Right kidney (tissue), 9 donors: ENCODE data around the gene ENTPD6.
"Not testable (repeated sequence)": the region's sequence is repeated elsewhere in the genome, so short reads cannot be mapped to it uniquely, and the experiment has no call there.

Experiments used
- DNase-seq: peaks from one replicate; pipeline ENCODE4 v3.0.0-alpha.2; 2016
- long read RNA-seq, 8 donors: transcript quantifications; one replicate each; lab custom pipeline, GENCODE V29; 2026

The ENTPD6 gene
- long read RNA-seq, donor 1, partial matches to known transcripts = 0 of 5 reads
- long read RNA-seq, donor 1, other reads (novel, unspliced or antisense) = 0 of 5 reads
- long read RNA-seq, donor 2, partial matches to known transcripts = 0 of 3 reads
- long read RNA-seq, donor 2, other reads (novel, unspliced or antisense) = 0 of 3 reads
- long read RNA-seq, donor 3, partial matches to known transcripts = 0 of 1 reads
- long read RNA-seq, donor 3, other reads (novel, unspliced or antisense) = 0 of 1 reads
- long read RNA-seq, donor 4, partial matches to known transcripts = 8 of 13 reads
- long read RNA-seq, donor 4, other reads (novel, unspliced or antisense) = 0 of 13 reads
- long read RNA-seq, donor 5, partial matches to known transcripts = 0 of 6 reads
- long read RNA-seq, donor 5, other reads (novel, unspliced or antisense) = 0 of 6 reads
- long read RNA-seq, donor 6, partial matches to known transcripts = 5 of 5 reads
- long read RNA-seq, donor 6, other reads (novel, unspliced or antisense) = 0 of 5 reads
- long read RNA-seq, donor 7, partial matches to known transcripts = 9 of 15 reads
- long read RNA-seq, donor 7, other reads (novel, unspliced or antisense) = 0 of 15 reads
- long read RNA-seq, donor 8, partial matches to known transcripts = 0 of 4 reads
- long read RNA-seq, donor 8, other reads (novel, unspliced or antisense) = 0 of 4 reads

DNA sequence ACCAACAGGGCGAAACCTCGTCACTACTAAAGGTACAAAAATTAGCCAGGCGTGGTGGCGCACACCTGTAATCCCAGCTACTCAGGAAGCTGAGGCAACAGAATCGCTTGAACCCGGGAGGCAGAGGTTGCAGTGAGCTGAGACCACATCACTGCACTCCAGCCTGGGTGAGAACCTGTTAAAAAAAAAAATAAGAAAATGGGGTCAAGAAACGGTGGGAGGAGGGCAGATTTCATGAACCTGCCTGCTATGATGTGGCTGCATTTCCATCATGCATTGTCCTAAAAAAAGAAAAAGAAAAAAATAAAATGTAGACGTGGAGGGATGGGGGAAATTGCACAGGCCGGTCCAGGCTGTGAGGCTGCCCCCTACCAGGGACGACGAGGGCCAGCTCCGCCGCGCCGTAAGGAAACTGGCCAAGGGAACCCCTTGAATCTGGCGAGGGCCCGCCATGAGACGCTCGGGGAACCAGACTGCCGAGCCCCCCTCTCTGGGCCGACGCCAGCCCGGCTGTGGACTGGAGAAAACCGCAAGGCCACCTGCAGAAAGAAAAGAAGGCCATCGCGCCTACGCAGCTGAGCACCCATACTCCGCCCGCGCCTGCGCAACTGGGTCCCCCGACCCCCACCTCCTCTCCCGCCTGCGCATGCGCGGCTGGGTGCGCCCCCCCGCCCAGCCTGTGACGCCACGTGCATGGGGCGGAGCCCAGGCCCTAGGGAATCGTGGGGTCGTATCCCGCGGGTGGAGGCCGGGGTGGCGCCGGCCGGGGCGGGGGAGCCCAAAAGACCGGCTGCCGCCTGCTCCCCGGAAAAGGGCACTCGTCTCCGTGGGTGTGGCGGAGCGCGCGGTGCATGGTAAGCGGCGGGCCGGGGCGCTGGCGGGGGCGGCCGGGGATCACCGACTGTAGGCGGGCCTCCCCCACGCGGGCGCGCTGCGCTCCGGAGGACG is at the start of gene ENTPD6:
Gene ENTPD6, plus strand, starts transcription at position 699 of the 948 bp plus-strand sequence. CDS start 10,825 bp downstream, outside the sequence.
- DNase-seq = peak; percentile 95

GRCh38 chr20:25146976-25147375 is 48.5 kb upstream of the ENTPD6 start:
- DNase-seq = no peak

- no peak for DNase-seq
Measured at GRCh38 chr20:25147716-25148115, 47.8 kb upstream of the ENTPD6 start.

DNA sequence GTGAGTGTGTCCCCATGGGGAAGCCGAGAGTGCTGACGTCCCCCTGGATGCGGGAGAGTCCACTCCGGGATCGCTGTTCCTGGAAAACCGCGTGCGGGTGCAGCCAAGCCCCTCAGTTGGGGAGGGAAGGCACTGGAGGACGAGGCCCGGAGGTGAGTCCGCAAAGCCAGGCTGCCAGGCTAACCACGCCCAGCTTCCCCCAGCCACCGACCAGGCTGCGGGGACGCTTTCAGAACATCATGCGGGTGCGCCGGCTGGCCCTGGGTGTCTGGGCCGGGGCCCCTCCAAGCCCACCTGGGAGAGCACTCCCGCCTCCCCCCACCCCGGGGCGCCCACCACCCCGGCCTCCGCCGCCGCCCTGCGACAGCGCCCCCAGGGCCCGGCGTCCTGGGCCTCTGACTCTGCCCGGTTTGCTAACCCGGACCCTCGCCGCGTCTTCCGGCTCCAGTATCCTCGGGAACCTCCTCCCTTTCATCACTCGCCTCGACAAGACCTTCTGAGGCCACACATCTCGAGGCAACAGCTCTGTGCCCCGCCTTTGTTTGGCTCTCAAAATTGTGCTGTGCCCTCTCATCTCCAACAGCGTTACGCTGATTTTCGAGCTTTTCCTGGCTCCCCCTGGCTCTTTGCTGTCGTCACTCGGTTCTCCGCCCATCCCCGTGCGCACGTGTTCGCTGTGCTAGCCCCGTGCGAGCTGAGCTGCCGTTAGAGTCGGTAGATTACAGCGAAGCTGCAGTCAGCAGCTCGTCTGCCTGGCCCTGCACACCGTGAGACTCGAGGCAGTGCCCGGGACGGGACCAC is 47.1 kb upstream of the ENTPD6 start:
- peak; percentile 62 for DNase-seq

- DNase-seq = no peak
Measured at GRCh38 chr20:25148982-25149846, 46.3 kb upstream of the ENTPD6 start.

DNA sequence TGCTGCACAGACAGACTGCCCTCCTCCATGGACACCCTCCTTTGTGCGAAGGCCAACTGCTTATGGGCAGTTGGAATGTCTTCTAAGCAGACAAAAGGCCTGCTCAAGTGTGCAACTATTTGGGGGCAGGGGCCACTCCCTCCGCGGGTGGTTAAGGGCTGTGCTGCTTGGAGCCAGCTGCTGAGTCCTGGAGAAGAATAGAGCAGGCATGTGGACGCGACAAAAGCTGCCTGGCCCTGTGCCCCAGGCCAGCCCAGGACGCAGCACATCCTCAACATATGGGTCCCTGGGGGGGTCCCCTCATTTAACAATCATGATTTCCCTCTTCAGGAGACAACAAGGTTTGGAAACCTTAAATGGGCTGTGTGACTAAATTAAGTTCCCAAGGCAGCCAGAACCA is 45.5 kb upstream of the ENTPD6 start:
- no peak for DNase-seq

GRCh38 chr20:25158043-25158442 is 37.5 kb upstream of the ENTPD6 start:
- DNase-seq = no peak

DNA sequence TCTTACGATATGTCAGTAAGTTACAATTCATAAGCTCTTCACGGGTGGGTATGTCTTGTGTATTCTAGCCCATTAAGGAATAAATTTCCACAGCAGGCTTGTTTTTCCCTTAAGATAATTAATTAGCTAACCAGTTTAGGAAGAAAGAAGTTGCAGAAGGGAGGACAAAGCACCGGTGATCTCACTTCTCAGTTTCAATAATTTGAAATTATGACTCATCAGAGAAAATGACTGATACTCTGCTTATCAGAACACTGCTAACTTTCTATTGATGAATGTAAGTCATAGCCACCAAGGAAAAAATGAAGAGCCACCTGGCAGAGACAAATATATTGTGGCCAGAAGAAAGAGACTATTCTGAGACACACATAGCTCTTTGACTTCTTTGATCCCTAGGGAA is 35.0 kb upstream of the ENTPD6 start:
- DNase-seq = no peak

DNA sequence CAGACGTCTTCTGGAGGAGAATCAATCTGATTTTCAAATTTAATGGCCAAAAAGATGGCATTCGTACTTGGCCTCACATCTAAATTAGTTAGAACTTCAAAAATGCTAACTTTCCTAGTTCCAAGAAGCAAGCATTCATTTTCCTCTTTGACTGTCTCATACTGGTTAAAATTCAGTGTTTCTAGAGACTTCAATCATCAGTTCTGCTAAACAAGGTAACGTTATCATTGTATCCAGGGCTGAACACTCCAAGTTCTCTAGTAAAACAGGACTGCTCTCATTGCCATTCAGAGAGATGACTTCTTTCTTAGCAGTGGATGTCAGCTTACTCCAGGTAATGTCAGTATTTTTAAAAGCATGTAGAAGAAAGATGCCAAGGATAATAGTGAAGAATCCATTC is 34.6 kb upstream of the ENTPD6 start:
- DNase-seq = no peak

DNA sequence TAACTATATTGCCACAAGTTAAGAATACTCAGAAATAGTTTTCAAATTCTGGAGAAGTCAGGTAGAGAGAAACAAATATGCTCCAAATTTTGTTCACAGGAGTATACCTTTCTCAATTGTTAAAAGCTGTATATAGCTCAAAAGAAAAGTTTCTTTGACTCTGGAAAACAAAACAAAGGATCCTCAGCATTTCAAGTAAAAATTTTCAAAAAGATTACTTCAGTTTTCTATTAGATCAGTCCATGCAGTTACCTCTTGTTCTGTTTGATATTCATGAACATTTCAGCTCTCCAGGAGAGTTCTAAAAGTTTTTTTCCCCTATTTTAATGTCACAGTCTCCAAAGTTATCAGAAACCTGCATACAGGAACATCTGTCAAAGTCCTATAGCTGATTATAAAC is 30.4 kb upstream of the ENTPD6 start:
- DNase-seq = no peak

DNA sequence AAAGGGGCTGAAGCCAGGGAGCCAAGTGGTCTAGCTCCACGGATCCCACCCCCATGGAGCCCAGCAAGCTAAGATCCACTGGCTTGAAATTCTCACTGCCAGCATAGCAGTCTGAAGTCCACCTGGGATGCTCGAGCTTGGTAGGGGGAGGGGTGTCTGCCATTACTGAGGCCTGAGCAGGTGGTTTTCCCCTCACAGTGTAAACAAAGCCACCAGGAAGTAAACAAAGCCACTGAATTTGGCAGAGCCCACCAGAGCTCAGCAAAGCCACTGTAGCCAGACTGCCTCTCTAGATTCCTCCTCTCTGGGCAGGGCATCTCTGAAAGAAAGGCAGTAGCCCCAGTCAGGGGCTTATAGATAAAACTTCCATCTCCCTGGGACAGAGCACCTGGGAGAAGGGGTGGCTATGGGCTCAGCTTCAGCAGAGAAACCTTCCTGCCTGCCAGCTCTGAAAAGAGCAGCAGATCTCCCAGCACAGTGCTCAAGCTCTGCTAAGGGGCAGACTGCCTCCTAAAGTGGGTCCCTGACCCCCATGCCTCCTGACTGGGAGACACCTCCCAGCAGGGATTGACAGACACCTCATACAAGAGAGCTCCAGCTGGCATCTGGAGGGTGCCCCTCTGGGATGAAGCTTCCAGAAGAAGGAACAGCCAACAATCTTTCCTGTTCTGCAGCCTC is 29.3 kb upstream of the ENTPD6 start:
- DNase-seq = not testable (repeated sequence)

GRCh38 chr20:25173321-25173720 is 22.2 kb upstream of the ENTPD6 start:
- no peak for DNase-seq

DNA sequence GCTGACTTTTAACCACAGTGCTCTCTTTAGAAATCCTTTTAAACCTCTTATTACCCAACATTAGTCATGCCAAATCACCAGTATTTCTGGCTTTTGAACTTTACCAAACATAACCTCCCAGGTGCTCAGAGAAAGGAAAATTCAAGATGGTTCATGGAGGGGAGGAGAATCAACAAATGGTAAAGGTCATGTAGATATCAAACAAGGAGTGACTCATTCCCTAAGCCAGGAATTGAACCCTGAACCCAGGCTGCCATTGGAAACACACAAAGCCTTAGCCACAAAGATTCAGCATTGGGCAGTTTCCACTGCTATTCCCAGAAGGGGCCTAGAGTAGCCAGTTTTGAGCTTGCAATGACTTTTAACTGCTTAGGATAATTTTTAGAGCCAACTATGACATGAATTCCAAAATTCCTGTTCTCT is 21.6 kb upstream of the ENTPD6 start:
- DNase-seq = no peak

GRCh38 chr20:25176184-25176583 is 19.3 kb upstream of the ENTPD6 start:
- DNase-seq = no peak

- no peak for DNase-seq
Measured at GRCh38 chr20:25177890-25178321, 17.6 kb upstream of the ENTPD6 start.

DNA sequence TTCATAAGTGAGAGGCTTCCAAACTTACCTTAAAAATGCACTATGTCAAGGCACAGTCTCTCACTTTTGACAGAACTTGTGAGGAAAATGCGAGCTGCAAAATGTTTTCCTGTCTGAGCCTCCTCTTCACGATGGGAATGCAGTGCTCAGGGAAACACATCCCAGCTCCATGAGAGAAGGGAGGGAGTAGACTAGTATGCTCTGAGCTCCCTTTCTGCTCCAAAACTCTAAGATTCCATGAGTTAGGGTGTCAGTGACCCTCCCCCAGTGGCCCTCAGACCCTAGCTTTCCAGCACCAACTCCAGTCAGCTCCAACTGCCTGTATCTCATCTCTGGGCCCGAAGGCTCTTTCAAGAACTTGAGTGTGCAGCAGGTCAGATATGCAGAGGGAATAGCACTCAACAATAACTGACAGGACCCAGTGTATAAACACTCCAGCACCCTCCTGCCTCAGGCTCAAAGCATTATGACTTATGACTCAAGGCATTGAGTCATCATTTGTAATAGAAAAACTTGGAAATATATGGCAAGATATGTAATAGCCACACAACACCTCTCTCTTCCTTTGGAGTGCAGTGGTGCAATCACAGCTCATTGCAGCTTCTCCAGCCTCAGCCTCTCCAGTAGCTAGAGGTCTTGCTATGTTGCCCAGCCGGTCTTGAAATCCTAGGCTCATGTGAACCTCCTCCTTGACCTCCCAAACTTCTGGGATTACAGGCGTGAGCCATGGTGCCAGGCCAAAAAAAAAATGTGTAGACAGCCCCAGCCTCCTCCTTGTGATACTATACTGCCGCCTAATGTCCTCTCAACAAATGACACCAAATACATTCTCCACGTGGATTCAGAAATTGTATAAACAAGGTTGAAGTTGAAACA is 16.7 kb upstream of the ENTPD6 start:
- peak; percentile 15 for DNase-seq

GRCh38 chr20:25179439-25180089 is 15.9 kb upstream of the ENTPD6 start:
- no peak for DNase-seq

DNA sequence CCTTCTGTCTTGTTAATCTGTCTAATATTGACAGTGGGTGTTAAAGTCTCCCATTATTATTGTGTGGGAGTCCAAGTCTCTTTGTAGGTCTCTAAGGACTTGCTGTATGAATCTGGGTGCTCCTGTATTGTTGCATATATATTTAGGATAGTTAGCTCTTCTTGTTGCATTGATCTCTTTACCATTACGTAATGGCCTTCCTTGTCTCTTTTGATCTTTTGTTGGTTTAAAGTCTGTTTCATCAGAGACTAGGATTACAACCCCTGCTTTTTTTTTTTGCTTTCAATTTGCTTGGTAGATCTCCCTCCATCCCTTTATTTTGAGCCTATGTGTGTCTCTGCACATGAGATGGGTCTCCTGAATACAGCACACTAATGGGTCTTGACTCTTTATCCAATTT is 11.1 kb upstream of the ENTPD6 start:
- not testable (repeated sequence) for DNase-seq
